Neuronal stem cell (in vitro differentiated cells): ENCODE results near the gene ZNF610.

Source experiments
- DNase-seq: peaks from one replicate; pipeline ENCODE4 v3.0.0-alpha.2; 2013; ENCODE audit warnings: low spot score
- H2AFZ ChIP-seq: one replicate; pipeline ENCODE4 v1.6.1; 2013; ENCODE audit warnings: mild to moderate bottlenecking, low read length, inconsistent platforms
- H2AK5ac ChIP-seq: 2 replicates; pipeline ENCODE4 v1.6.1; 2013; ENCODE audit warnings: low read depth, mild to moderate bottlenecking, inconsistent platforms, low read length, moderate library complexity, mixed read lengths
- H2BK120ac ChIP-seq: 2 replicates; pipeline ENCODE4 v1.6.1; 2013; ENCODE audit warnings: low read depth, mild to moderate bottlenecking, inconsistent platforms, low read length, moderate library complexity, mixed read lengths
- H2BK12ac ChIP-seq: one replicate; pipeline ENCODE4 v1.6.1; 2013; ENCODE audit warnings: low read length, inconsistent platforms
- H2BK15ac ChIP-seq: 2 replicates; pipeline ENCODE4 v1.6.1; 2013; ENCODE audit warnings: mild to moderate bottlenecking, low read length, inconsistent platforms, mixed read lengths
- H2BK5ac ChIP-seq: one replicate; pipeline ENCODE4 v1.6.1; 2013; ENCODE audit warnings: inconsistent platforms, mild to moderate bottlenecking, low read length, moderate library complexity
- H3K14ac ChIP-seq: one replicate; pipeline ENCODE4 v1.6.1; 2013; ENCODE audit warnings: low read length, inconsistent platforms
- H3K18ac ChIP-seq: 2 replicates; pipeline ENCODE4 v1.6.1; 2013; ENCODE audit warnings: low read length, inconsistent platforms
- H3K23ac ChIP-seq: 2 replicates; pipeline ENCODE4 v1.6.1; 2013; ENCODE audit warnings: low read depth, mild to moderate bottlenecking, mixed read lengths, low read length, inconsistent platforms; ENCODE audit not compliant: poor library complexity
- H3K27ac ChIP-seq: replicated peaks from 3 replicates; pipeline ENCODE4 v1.5.1; 2013; ENCODE audit warnings: low read length, inconsistent platforms
- H3K27me3 ChIP-seq, 3 experiments: 2 replicates each; pipeline ENCODE4 v1.6.1; 2013; ENCODE audit warnings: low read length in 3 of 3, mild to moderate bottlenecking in 2 of 3, inconsistent platforms in 1 of 3, low read depth in 1 of 3, mixed read lengths in 1 of 3, moderate library complexity in 1 of 3; ENCODE audit not compliant: control insufficient read depth in 3 of 3, insufficient read depth in 3 of 3
- H3K36me3 ChIP-seq, 2 donors: replicated peaks in 1 of 2; 2 replicates each; pipeline ENCODE4 v1.6.1; 2013; ENCODE audit warnings: low read length in 2 of 2; ENCODE audit not compliant: control insufficient read depth in 2 of 2, insufficient read depth in 2 of 2
- H3K4ac ChIP-seq: 2 replicates; pipeline ENCODE4 v1.6.1; 2013; ENCODE audit warnings: inconsistent platforms, mild to moderate bottlenecking, low read length, moderate library complexity
- H3K4me1 ChIP-seq, 2 donors: 1 replicate in 1 of 2; 2 replicates in 1 of 2; pipeline ENCODE4 v1.6.1; 2013; ENCODE audit warnings: low read length in 2 of 2, low read depth in 1 of 2; ENCODE audit not compliant: control insufficient read depth in 2 of 2, insufficient read depth in 1 of 2
- H3K4me2 ChIP-seq: one replicate; pipeline ENCODE4 v1.6.1; 2013; ENCODE audit warnings: mild to moderate bottlenecking, low read length, inconsistent platforms; ENCODE audit not compliant: insufficient read depth, poor library complexity, severe bottlenecking
- H3K4me3 ChIP-seq, 2 donors: 2 replicates each; pipeline ENCODE4 v1.5.1; 2013; ENCODE audit warnings: low read length in 2 of 2, mild to moderate bottlenecking in 2 of 2, inconsistent platforms in 1 of 2, moderate library complexity in 1 of 2
- H3K79me1 ChIP-seq: one replicate; pipeline ENCODE4 v1.6.1; 2013; ENCODE audit warnings: low read depth, mild to moderate bottlenecking, inconsistent platforms, low read length, moderate library complexity
- H3K9ac ChIP-seq: one replicate; pipeline ENCODE4 v1.6.1; 2013; ENCODE audit warnings: mild to moderate bottlenecking, low read depth, low read length, inconsistent platforms; ENCODE audit not compliant: poor library complexity
- H3K9me3 ChIP-seq, 2 donors: replicated peaks in 1 of 2; 2 replicates each; pipeline versions ENCODE3 to v1.6.1; 2013; ENCODE audit warnings: low read length in 2 of 2, mild to moderate bottlenecking in 2 of 2, inconsistent platforms in 1 of 2, low read depth in 1 of 2, mixed read lengths in 1 of 2, moderate library complexity in 1 of 2; ENCODE audit not compliant: control insufficient read depth in 2 of 2, insufficient read depth in 1 of 2
- H4K8ac ChIP-seq: one replicate; pipeline ENCODE4 v1.6.1; 2013; ENCODE audit warnings: low read depth, mild to moderate bottlenecking, inconsistent platforms, low read length, moderate library complexity
- H4K91ac ChIP-seq: one replicate; pipeline ENCODE4 v1.6.1; 2013; ENCODE audit warnings: low read length, low read depth, mild to moderate bottlenecking, inconsistent platforms; ENCODE audit not compliant: poor library complexity
- WGBS, 2 donors: extraction: QIAGEN DNeasy Blood & Tissue Kit; methylation state at CpG; one replicate each; pipeline ENCODE4 v1.1.7; 2013; ENCODE audit warnings: missing lambda C conversion rate in 2 of 2, mixed read lengths in 1 of 2; ENCODE audit not compliant: insufficient read length in 2 of 2, insufficient replicate concordance in 1 of 2; ENCODE audit errors: extremely low coverage in 2 of 2; 5-methylcytosine and 5-hydroxymethylcytosine counted together

Gene ZNF610

GRCh38 chr19:52366414-52366824 lies 30.4 kb downstream of the ZNF610 start:
- H2BK15ac ChIP-seq, result no peak overlapping the region
- H3K4ac ChIP-seq, result no peak overlapping the region
- no peak overlapping the region for H2BK5ac ChIP-seq
- H2BK120ac ChIP-seq, result no peak overlapping the region
- H3K9ac ChIP-seq, result no peak overlapping the region
- peaks cover 2% of the 10 kb centered on the region for H3K79me1 ChIP-seq
- no peak overlapping the region for H4K91ac ChIP-seq
- H3K23ac ChIP-seq, result no peak overlapping the region
- no peak overlapping the region for H4K8ac ChIP-seq
- no peak overlapping the region for H3K4me3 ChIP-seq
- H3K4me2 ChIP-seq, result no peak overlapping the region
- peaks cover 17 to 64% of the 10 kb centered on the region in 2 donors for H3K36me3 ChIP-seq
- H3K9me3 ChIP-seq, result peaks cover 19 to 82% of the 10 kb centered on the region in 2 donors
- WGBS, 2 donors, result no CpG with 5 or more reads among the region's 8 CpGs
- no peak overlapping the region for H2AK5ac ChIP-seq
- no peak overlapping the region for H3K27ac ChIP-seq
- H2BK12ac ChIP-seq, result no peak overlapping the region
- DNase-seq, result no peak
- no peaks in the 10 kb centered on the region for H3K27me3 ChIP-seq
- no peak overlapping the region for H2AFZ ChIP-seq
- no peak overlapping the region for H3K14ac ChIP-seq
- H3K18ac ChIP-seq, result no peak overlapping the region
- peaks cover 0 to 5% of the 10 kb centered on the region in 2 donors for H3K4me1 ChIP-seq

DNA sequence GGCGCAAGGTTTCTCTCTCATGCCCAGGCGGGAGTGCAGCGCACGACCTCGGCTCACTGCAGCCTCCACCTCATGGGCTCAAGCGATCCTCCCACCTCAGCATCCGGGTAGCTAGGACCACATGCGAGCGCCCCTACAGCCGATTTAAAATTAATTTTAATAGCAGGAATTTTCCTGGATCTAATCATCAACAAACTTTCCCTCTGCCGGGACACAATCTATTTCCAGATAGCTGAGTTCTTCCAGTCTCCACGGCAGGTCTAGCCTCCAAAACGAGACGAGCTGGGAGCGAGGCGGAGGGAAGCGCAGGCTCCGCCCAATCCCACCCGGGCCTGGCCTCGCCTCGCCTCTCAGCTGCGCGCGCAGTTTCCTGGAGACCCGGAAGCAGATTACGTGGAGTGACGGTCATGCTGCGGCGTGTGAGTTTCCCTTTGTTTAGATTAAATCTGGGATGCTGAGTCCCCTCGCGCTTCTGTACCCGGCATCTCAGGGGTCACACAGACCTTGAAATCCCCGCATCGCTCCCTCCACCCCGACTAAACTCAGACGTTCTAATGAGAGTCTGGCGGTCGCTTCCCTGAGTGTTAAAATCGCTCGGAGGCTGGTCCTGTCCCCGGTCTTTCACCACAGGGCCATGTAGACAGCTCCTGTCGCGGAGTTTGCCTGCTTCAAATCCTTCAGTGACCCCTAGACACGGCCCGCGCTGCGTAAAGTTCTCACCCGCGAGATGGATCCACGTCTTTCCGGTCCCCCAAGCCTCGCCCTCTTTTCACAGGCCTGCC lies 33.7 kb downstream of the ZNF610 start, which contains the start of gene ZNF880:
TSS of gene ZNF880 (plus strand) at position 365 of the 782 bp plus-strand sequence. CDS start at position 408, 43 bp downstream.
- Histone ChIP-seq H3K4ac (no peak within 1 kb of the TSS), H4K8ac (no peak within 1 kb of the TSS), H2AFZ (peak within 1 kb of the TSS; percentile 96), H2BK12ac (no peak within 1 kb of the TSS), H2BK120ac (no peak within 1 kb of the TSS), H3K23ac (no peak within 1 kb of the TSS), H3K4me3 (peak within 1 kb of the TSS; percentile 90 to 91), H3K79me1 (peaks cover 2% of the 10 kb centered on the region), H3K4me1 (peaks cover 0 to 5% of the 10 kb centered on the region in 2 donors), H3K9me3 (peaks cover 15 to 72% of the 10 kb centered on the region in 2 donors), H3K14ac (no peak within 1 kb of the TSS), H3K4me2 (peak within 1 kb of the TSS; percentile 72), H3K27ac (peak within 1 kb of the TSS; percentile 85), H2BK5ac (peak within 1 kb of the TSS; percentile 67), H2BK15ac (no peak within 1 kb of the TSS), H3K9ac (peak within 1 kb of the TSS; percentile 56), H2AK5ac (peak within 1 kb of the TSS; percentile 15), H3K18ac (peak within 1 kb of the TSS; percentile 24), H3K27me3 (no peaks in the 10 kb centered on the region), H3K36me3 (peaks cover 18 to 55% of the 10 kb centered on the region in 2 donors), H4K91ac (no peak within 1 kb of the TSS)
- no CpG with 5 or more reads among the region's 52 CpGs for WGBS, 2 donors
- peak; percentile 83 for DNase-seq

GRCh38 chr19:52370341-52370710 lies 34.3 kb downstream of the ZNF610 start:
- Histone ChIP-seq H2AK5ac (peak overlapping the region; percentile 15), H2AFZ (peak overlapping the region; percentile 96), H3K36me3 (peaks cover 18 to 55% of the 10 kb centered on the region in 2 donors), H2BK15ac (no peak overlapping the region), H4K91ac (no peak overlapping the region), H3K9me3 (peaks cover 13 to 72% of the 10 kb centered on the region in 2 donors), H3K79me1 (peaks cover 2% of the 10 kb centered on the region), H3K4ac (no peak overlapping the region), H3K27ac (peak overlapping the region; percentile 85), H4K8ac (no peak overlapping the region), H3K14ac (no peak overlapping the region), H3K4me2 (peak overlapping the region; percentile 72), H3K23ac (no peak overlapping the region), H3K4me1 (peaks cover 0 to 5% of the 10 kb centered on the region in 2 donors), H2BK120ac (no peak overlapping the region), H3K27me3 (no peaks in the 10 kb centered on the region), H3K18ac (peak overlapping the region; percentile 24), H2BK12ac (no peak overlapping the region), H3K4me3 (peak overlapping the region; percentile 90 to 91), H2BK5ac (no peak overlapping the region), H3K9ac (peak overlapping the region; percentile 56)
- no CpG with 5 or more reads among the region's 7 CpGs for WGBS, 2 donors
- DNase-seq, result no peak

- no peak overlapping the region for H3K9ac ChIP-seq
- H3K9me3 ChIP-seq, result peaks cover 21 to 78% of the 10 kb centered on the region in 2 donors
- no peak overlapping the region for H3K4me3 ChIP-seq
- H3K27ac ChIP-seq, result no peak overlapping the region
- H3K14ac ChIP-seq, result no peak overlapping the region
- H2AK5ac ChIP-seq, result no peak overlapping the region
- H3K4ac ChIP-seq, result no peak overlapping the region
- H4K8ac ChIP-seq, result no peak overlapping the region
- H3K23ac ChIP-seq, result no peak overlapping the region
- peaks cover 6 to 71% of the 10 kb centered on the region in 2 donors for H3K36me3 ChIP-seq
- H3K79me1 ChIP-seq, result no peaks in the 10 kb centered on the region
- no peak overlapping the region for H2BK12ac ChIP-seq
- H3K18ac ChIP-seq, result no peak overlapping the region
- no peak overlapping the region for H2BK5ac ChIP-seq
- no peak for DNase-seq
- no peak overlapping the region for H2BK15ac ChIP-seq
- no CpG with 5 or more reads among the region's 1 CpG for WGBS, 2 donors
- no peaks in the 10 kb centered on the region for H3K4me1 ChIP-seq
- H4K91ac ChIP-seq, result no peak overlapping the region
- no peak overlapping the region for H2AFZ ChIP-seq
- H3K4me2 ChIP-seq, result no peak overlapping the region
- H2BK120ac ChIP-seq, result no peak overlapping the region
- H3K27me3 ChIP-seq, result no peaks in the 10 kb centered on the region
Measured at GRCh38 chr19:52391135-52391534, 55.1 kb downstream of the ZNF610 start.
